Fibroblast of villous mesenchyme (primary cell): ENCODE measurements around the gene C1QL1. TPM values are rescaled to one million over a fixed set of nuclear protein-coding genes. Genes with fewer than 3 reads are reported as not detected.

Experiments used
- DNase-seq: peaks from one replicate; pipeline ENCODE4 v3.0.0-alpha.2; 2010; ENCODE audit warnings: low read depth
- H3K4me3 ChIP-seq: 2 replicates; pipeline ENCODE4 v1.5.1; 2011; ENCODE audit warnings: low read depth, mild to moderate bottlenecking, low read length
- CTCF ChIP-seq: IDR thresholded peaks from 2 replicates; pipeline ENCODE4 v1.5.1; 2012; ENCODE audit warnings: low read depth, mild to moderate bottlenecking, low read length; ENCODE audit not compliant: insufficient read depth
- total RNA-seq: library from RNA; depleted of rRNA; stranded (reverse); fragments of >200 nt; gene quantifications from 2 replicates; pipeline ENCODE4 v1.2.3, GENCODE V29; 2012

C1QL1 gene
- total RNA-seq, 1 donor: 0.43 TPM

- TF ChIP-seq CTCF: no peak
- no peak for DNase-seq
- no peak overlapping the region for H3K4me3 ChIP-seq
These were observed 50.1 kb downstream of the C1QL1 start for GRCh38 chr17:44918006-44918405.

- DNase-seq: no peak
- no peak overlapping the region for H3K4me3 ChIP-seq
These were observed 50.6 kb downstream of the C1QL1 start for GRCh38 chr17:44917456-44917855.

GRCh38 chr17:44916781-44917241 lies 51.3 kb downstream of the C1QL1 start:
- H3K4me3 ChIP-seq: no peak overlapping the region
- DNase-seq: no peak
- TF ChIP-seq CTCF: no peak

More at GRCh38 chr17:44917456-44917855, 50.6 kb downstream of the C1QL1 start:
- TF ChIP-seq CTCF: no peak

- no peak for TF ChIP-seq CTCF
- DNase-seq: no peak
- no peak overlapping the region for H3K4me3 ChIP-seq
These were observed 52.0 kb downstream of the C1QL1 start for GRCh38 chr17:44915862-44916780.

- no peak for TF ChIP-seq CTCF
- no peak within 1 kb of the TSS for H3K4me3 ChIP-seq
- no peak for DNase-seq
These were observed 52.8 kb downstream of the C1QL1 start, which contains the start of gene GFAP for GRCh38 chr17:44915321-44915726. TSS of gene GFAP (minus strand) at chr17:44915500. CDS start at chr17:44915486, 14 bp downstream.

- H3K4me3 ChIP-seq: no peak overlapping the region
- TF ChIP-seq CTCF: no peak
- no peak for DNase-seq
These were observed 53.3 kb downstream of the C1QL1 start for GRCh38 chr17:44914698-44915271.
